ENCODE data around the gene TEX26. TPM values are rescaled to one million over a fixed set of nuclear protein-coding genes. Genes with fewer than 3 reads are reported as not detected.

The TEX26 gene
- total and polyA plus RNA-seq, 4 donors, result 0.08 to 0.31 TPM; not detected in 2

DNA sequence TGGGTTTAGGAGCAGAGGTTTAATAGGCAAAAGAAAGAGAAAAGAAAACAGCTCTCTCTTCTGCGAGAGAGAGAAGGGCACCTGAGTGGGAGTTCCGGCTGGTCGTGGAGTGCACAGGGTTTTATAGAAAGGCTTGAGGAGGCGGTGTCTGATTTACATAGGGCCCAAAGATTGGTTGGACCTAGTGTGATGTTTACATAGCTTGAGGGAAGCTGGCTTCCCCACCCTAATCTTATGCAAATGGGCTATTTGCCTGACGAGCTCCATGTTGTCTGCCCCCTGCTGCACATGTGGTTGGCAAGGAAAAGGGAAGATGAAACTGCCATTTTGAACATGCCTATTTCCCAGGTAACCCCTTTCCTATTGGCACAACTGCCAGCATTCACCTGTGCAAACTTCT lies 47.9 kb upstream of the TEX26 start:
- Histone ChIP-seq H3K9ac (ENCODE audit: low read depth in 1 of 2, low read length in 2 of 2) (no peak overlapping the region), H3K27me3 (ENCODE audit: control insufficient read depth in 4 of 4, insufficient read depth in 4 of 4, low read length in 3 of 4) (no peaks in the 10 kb centered on the region), H3K4me3 (ENCODE audit: low read depth in 1 of 3, low read length in 3 of 3) (no peak overlapping the region), H3K9me3 (ENCODE audit: control insufficient read depth in 4 of 4, low read length in 3 of 4) (peaks cover 0 to 7% (median 0%) of the 10 kb centered on the region in 4 donors), H3K36me3 (ENCODE audit: control insufficient read depth in 4 of 4, insufficient read depth in 3 of 4, low read depth in 1 of 4, low read length in 3 of 4) (no peaks in the 10 kb centered on the region), H3K4me1 (ENCODE audit: control insufficient read depth in 4 of 4, insufficient read depth in 4 of 4, low read length in 3 of 4) (no peaks in the 10 kb centered on the region), H3K27ac (ENCODE audit: low read depth in 1 of 2, low read length in 2 of 2) (no peak overlapping the region)
- 93% methylated on average over 5 of the region's 5 CpGs for WGBS
- TF ChIP-seq, protein P1, sequence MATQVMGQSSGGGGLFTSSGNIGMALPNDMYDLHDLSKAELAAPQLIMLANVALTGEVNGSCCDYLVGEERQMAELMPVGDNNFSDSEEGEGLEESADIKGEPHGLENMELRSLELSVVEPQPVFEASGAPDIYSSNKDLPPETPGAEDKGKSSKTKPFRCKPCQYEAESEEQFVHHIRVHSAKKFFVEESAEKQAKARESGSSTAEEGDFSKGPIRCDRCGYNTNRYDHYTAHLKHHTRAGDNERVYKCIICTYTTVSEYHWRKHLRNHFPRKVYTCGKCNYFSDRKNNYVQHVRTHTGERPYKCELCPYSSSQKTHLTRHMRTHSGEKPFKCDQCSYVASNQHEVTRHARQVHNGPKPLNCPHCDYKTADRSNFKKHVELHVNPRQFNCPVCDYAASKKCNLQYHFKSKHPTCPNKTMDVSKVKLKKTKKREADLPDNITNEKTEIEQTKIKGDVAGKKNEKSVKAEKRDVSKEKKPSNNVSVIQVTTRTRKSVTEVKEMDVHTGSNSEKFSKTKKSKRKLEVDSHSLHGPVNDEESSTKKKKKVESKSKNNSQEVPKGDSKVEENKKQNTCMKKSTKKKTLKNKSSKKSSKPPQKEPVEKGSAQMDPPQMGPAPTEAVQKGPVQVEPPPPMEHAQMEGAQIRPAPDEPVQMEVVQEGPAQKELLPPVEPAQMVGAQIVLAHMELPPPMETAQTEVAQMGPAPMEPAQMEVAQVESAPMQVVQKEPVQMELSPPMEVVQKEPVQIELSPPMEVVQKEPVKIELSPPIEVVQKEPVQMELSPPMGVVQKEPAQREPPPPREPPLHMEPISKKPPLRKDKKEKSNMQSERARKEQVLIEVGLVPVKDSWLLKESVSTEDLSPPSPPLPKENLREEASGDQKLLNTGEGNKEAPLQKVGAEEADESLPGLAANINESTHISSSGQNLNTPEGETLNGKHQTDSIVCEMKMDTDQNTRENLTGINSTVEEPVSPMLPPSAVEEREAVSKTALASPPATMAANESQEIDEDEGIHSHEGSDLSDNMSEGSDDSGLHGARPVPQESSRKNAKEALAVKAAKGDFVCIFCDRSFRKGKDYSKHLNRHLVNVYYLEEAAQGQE (IDR thresholded peaks at IDR 0.05), result no peak
- no peak for TF ChIP-seq RAD21 (IDR thresholded peaks at IDR 0.05)
- TF ChIP-seq EGR1 (IDR thresholded peaks at IDR 0.05; ENCODE audit: low read depth in 2 of 2), result no peak
- TF ChIP-seq, protein P2, sequence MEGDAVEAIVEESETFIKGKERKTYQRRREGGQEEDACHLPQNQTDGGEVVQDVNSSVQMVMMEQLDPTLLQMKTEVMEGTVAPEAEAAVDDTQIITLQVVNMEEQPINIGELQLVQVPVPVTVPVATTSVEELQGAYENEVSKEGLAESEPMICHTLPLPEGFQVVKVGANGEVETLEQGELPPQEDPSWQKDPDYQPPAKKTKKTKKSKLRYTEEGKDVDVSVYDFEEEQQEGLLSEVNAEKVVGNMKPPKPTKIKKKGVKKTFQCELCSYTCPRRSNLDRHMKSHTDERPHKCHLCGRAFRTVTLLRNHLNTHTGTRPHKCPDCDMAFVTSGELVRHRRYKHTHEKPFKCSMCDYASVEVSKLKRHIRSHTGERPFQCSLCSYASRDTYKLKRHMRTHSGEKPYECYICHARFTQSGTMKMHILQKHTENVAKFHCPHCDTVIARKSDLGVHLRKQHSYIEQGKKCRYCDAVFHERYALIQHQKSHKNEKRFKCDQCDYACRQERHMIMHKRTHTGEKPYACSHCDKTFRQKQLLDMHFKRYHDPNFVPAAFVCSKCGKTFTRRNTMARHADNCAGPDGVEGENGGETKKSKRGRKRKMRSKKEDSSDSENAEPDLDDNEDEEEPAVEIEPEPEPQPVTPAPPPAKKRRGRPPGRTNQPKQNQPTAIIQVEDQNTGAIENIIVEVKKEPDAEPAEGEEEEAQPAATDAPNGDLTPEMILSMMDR (IDR thresholded peaks at IDR 0.05; ENCODE audit: low read depth, low read length, missing input control), result no peak
- TF ChIP-seq NR2F2 (IDR thresholded peaks at IDR 0.05), result no peak
- TF ChIP-seq FOXA1 (IDR thresholded peaks at IDR 0.05), result no peak
- TF ChIP-seq, protein P3, sequence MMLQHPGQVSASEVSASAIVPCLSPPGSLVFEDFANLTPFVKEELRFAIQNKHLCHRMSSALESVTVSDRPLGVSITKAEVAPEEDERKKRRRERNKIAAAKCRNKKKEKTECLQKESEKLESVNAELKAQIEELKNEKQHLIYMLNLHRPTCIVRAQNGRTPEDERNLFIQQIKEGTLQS (IDR thresholded peaks at IDR 0.05), result no peak
- TF ChIP-seq RXRA (IDR thresholded peaks at IDR 0.05), result no peak
- no peak for TF ChIP-seq HNF4A (conservative IDR thresholded peaks at IDR 0.05)
- TF ChIP-seq FOXA2 (IDR thresholded peaks at IDR 0.05), result no peak
- DNase-seq (ENCODE audit: low spot score), result no peak

DNA sequence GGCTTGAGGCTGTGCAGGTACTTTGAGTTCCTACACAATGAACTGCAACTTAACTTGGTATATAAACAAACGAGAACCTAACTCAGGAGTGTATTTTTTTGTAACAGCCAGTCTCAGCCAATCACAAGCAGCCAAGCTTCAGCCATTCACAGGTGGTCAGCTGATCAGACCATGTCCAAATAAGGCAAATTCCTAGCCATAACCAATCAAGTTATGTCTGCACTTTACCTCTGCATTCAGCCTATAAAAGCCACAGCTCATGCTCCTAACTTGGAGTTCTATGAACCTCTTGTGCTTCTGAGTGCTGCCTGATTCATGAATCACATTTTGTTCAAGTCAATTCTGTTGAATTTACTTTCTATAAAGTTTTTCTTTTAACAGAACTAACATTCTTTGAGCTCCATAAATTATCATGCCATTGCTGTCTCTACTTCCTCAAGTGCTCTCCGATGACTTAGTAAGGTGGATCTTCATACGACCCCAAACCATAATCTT lies 43.2 kb upstream of the TEX26 start:
- H3K27me3 ChIP-seq (ENCODE audit: control insufficient read depth in 4 of 4, insufficient read depth in 4 of 4, low read length in 3 of 4), result no peaks in the 10 kb centered on the region
- H3K36me3 ChIP-seq (ENCODE audit: control insufficient read depth in 4 of 4, insufficient read depth in 3 of 4, low read depth in 1 of 4, low read length in 3 of 4), result no peaks in the 10 kb centered on the region
- H3K4me3 ChIP-seq (ENCODE audit: low read depth in 1 of 3, low read length in 3 of 3), result no peak overlapping the region
- H3K9me3 ChIP-seq (ENCODE audit: control insufficient read depth in 4 of 4, low read length in 3 of 4), result peaks cover 0 to 7% (median 0%) of the 10 kb centered on the region in 4 donors
- H3K4me1 ChIP-seq (ENCODE audit: control insufficient read depth in 4 of 4, insufficient read depth in 4 of 4, low read length in 3 of 4), result no peaks in the 10 kb centered on the region
- no peak overlapping the region for H3K27ac ChIP-seq (ENCODE audit: low read depth in 1 of 2, low read length in 2 of 2)
- no peak for DNase-seq (ENCODE audit: low spot score)
- TF ChIP-seq FOXA1 (IDR thresholded peaks at IDR 0.05) (no peak), EGR1 (IDR thresholded peaks at IDR 0.05; ENCODE audit: low read depth in 2 of 2) (no peak), YY1 (IDR thresholded peaks at IDR 0.05) (no peak), RAD21 (IDR thresholded peaks at IDR 0.05) (no peak), JUND (IDR thresholded peaks at IDR 0.05) (no peak), HNF4G (IDR thresholded peaks at IDR 0.05) (no peak), TAF1 (conservative IDR thresholded peaks at IDR 0.05) (no peak), HNF4A (conservative IDR thresholded peaks at IDR 0.05) (no peak), GABPA (IDR thresholded peaks at IDR 0.05 in 1 of 2, conservative IDR thresholded peaks at IDR 0.05 in 1 of 2) (no peak)
- TF ChIP-seq, protein P4, sequence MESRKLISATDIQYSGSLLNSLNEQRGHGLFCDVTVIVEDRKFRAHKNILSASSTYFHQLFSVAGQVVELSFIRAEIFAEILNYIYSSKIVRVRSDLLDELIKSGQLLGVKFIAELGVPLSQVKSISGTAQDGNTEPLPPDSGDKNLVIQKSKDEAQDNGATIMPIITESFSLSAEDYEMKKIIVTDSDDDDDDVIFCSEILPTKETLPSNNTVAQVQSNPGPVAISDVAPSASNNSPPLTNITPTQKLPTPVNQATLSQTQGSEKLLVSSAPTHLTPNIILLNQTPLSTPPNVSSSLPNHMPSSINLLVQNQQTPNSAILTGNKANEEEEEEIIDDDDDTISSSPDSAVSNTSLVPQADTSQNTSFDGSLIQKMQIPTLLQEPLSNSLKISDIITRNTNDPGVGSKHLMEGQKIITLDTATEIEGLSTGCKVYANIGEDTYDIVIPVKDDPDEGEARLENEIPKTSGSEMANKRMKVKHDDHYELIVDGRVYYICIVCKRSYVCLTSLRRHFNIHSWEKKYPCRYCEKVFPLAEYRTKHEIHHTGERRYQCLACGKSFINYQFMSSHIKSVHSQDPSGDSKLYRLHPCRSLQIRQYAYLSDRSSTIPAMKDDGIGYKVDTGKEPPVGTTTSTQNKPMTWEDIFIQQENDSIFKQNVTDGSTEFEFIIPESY (IDR thresholded peaks at IDR 0.05), result no peak
- TF ChIP-seq, protein P3 (IDR thresholded peaks at IDR 0.05), result no peak
- 89% methylated on average over 3 of the region's 3 CpGs for WGBS
- H3K9ac ChIP-seq (ENCODE audit: low read depth in 1 of 2, low read length in 2 of 2), result no peak overlapping the region

Data from liver (tissue), 9 donors.